H1 (cell line): ENCODE results near the gene NR1I3. TPM values are rescaled to one million over a fixed set of nuclear protein-coding genes. Genes with fewer than 3 reads are reported as not detected.

ENCODE experiments used
- CTCF ChIA-PET: fragments of 300-600 bp; sonication (Branson Sonifier 250); formaldehyde crosslinking; loops from one replicate; lab custom pipeline; 2021; ENCODE audit not compliant: partially characterized antibody; lab: Charles Lee
- POLR2A ChIA-PET: fragments of 300-600 bp; sonication (Branson Sonifier 250); formaldehyde crosslinking; loops from one replicate; lab custom pipeline; 2021; ENCODE audit warnings: inconsistent platforms; ENCODE audit not compliant: partially characterized antibody; lab: Charles Lee
- DNase-seq, 2 experiments: peaks; one replicate each; pipeline versions ENCODE4 v3.0.0 to v3.0.0-alpha.2; 2010 to 2022; ENCODE audit warnings: low spot score in 2 of 2, low read depth in 1 of 2, mixed read lengths in 1 of 2
- FAIRE-seq: peaks from 2 replicates; lab custom pipeline; 2011; peaks lifted over from hg19 to GRCh38; lab: Jason Lieb, UNC
- H2AFZ ChIP-seq: 2 replicates; pipeline ENCODE4 v1.8.1; 2012; ENCODE audit warnings: low read length, inconsistent platforms
- H2AK5ac ChIP-seq: 2 replicates; pipeline ENCODE4 v1.6.1; 2013; ENCODE audit warnings: low read depth, low read length
- H2BK120ac ChIP-seq: replicated peaks from 2 replicates; pipeline ENCODE3; 2013; ENCODE audit warnings: low read depth, low read length, inconsistent platforms
- H2BK12ac ChIP-seq: 2 replicates; pipeline ENCODE4 v1.6.1; 2013; ENCODE audit warnings: low read depth, low read length
- H2BK15ac ChIP-seq: 2 replicates; pipeline ENCODE4 v1.6.1; 2013; ENCODE audit warnings: low read length
- H2BK20ac ChIP-seq: 2 replicates; pipeline ENCODE4 v1.6.1; 2013; ENCODE audit warnings: low read length
- H2BK5ac ChIP-seq: 2 replicates; pipeline ENCODE4 v1.6.1; 2013; ENCODE audit warnings: low read depth, low read length
- H3K14ac ChIP-seq: 2 replicates; pipeline ENCODE4 v1.6.1; 2013; ENCODE audit warnings: inconsistent platforms; ENCODE audit not compliant: insufficient read length
- H3K18ac ChIP-seq: 2 replicates; pipeline ENCODE4 v1.6.1; 2013; ENCODE audit warnings: low read length; ENCODE audit errors: extremely low read depth
- H3K23ac ChIP-seq: 2 replicates; pipeline ENCODE4 v1.6.1; 2013; ENCODE audit warnings: inconsistent platforms; ENCODE audit not compliant: insufficient read length
- H3K23me2 ChIP-seq: 2 replicates; pipeline ENCODE4 v1.6.1; 2013; ENCODE audit warnings: low read depth, low read length
- H3K27ac ChIP-seq: 2 replicates; pipeline ENCODE4 v1.6.1; 2011; ENCODE audit warnings: low read depth, low read length, inconsistent platforms
- H3K27me3 ChIP-seq, 4 experiments: replicated peaks in 1 of 4; 1 replicate in 1 of 4; 2 replicates in 3 of 4; pipeline versions ENCODE4 v1.6.1 to v1.8.1; 2011 to 2013; ENCODE audit warnings: low read length in 3 of 4, mild to moderate bottlenecking in 3 of 4, inconsistent platforms in 2 of 4, mixed read lengths in 2 of 4, moderate library complexity in 1 of 4; ENCODE audit not compliant: control insufficient read depth in 3 of 4, insufficient read depth in 3 of 4; ENCODE audit errors: extremely low read depth in 1 of 4
- H3K36me3 ChIP-seq, 4 experiments: 2 replicates each; pipeline versions ENCODE4 v1.6.1 to v1.8.1; 2011 to 2013; ENCODE audit warnings: mild to moderate bottlenecking in 4 of 4, low read length in 3 of 4, moderate library complexity in 2 of 4, control low read depth in 1 of 4, inconsistent platforms in 1 of 4; ENCODE audit not compliant: insufficient read depth in 4 of 4, control insufficient read depth in 2 of 4
- H3K4ac ChIP-seq: replicated peaks from 2 replicates; pipeline ENCODE3; 2013; ENCODE audit warnings: low read length, low read depth, mixed read lengths, inconsistent platforms; ENCODE audit not compliant: insufficient read length
- H3K4me1 ChIP-seq, 4 experiments: replicated peaks in 1 of 4; 1 replicate in 1 of 4; 2 replicates in 3 of 4; pipeline versions ENCODE4 v1.6.1 to v1.8.1; 2011 to 2013; ENCODE audit warnings: low read length in 3 of 4, inconsistent platforms in 2 of 4, mixed read lengths in 1 of 4; ENCODE audit not compliant: insufficient read depth in 4 of 4, control insufficient read depth in 3 of 4
- H3K4me2 ChIP-seq, 2 experiments: 2 replicates each; pipeline versions ENCODE4 v1.6.1 to v1.8.1; 2011 to 2013; ENCODE audit warnings: low read depth in 2 of 2, low read length in 2 of 2, control low read depth in 1 of 2, inconsistent platforms in 1 of 2, mild to moderate bottlenecking in 1 of 2; ENCODE audit not compliant: insufficient read depth in 1 of 2
- H3K4me3 ChIP-seq, 4 experiments: fragments of 200-600, 300-600 bp in 1 of 4; sonication (generic), shearing (Covaris generic), sonication (Bioruptor Twin) in 1 of 4; 2 replicates each; pipeline versions ENCODE4 v1.5.1 to v1.8.1; 2011 to 2016; ENCODE audit warnings: low read length in 4 of 4, low read depth in 3 of 4, control low read depth in 2 of 4, inconsistent platforms in 2 of 4, mild to moderate bottlenecking in 2 of 4, mixed read lengths in 1 of 4, moderate library complexity in 1 of 4; ENCODE audit not compliant: insufficient read depth in 2 of 4; ENCODE audit errors: extremely low read depth in 1 of 4
- H3K56ac ChIP-seq: replicated peaks from 2 replicates; pipeline ENCODE3; 2013; ENCODE audit warnings: low read depth, mild to moderate bottlenecking, mixed read lengths, low read length, inconsistent platforms; ENCODE audit not compliant: insufficient read length
- H3K79me1 ChIP-seq: 2 replicates; pipeline ENCODE4 v1.6.1; 2013; ENCODE audit warnings: low read depth, low read length, control low read depth
- H3K79me2 ChIP-seq, 2 experiments: 2 replicates each; pipeline versions ENCODE4 v1.6.1 to v1.8.1; 2012 to 2013; ENCODE audit warnings: low read length in 2 of 2, mild to moderate bottlenecking in 2 of 2, inconsistent platforms in 1 of 2; ENCODE audit not compliant: insufficient read depth in 2 of 2, control insufficient read depth in 1 of 2
- H3K9ac ChIP-seq, 4 experiments: replicated peaks in 1 of 4; 1 replicate in 1 of 4; 2 replicates in 3 of 4; pipeline versions ENCODE4 v1.6.1 to v1.8.1; 2011 to 2013; ENCODE audit warnings: low read depth in 3 of 4, low read length in 3 of 4, control low read depth in 2 of 4, mild to moderate bottlenecking in 2 of 4, moderate library complexity in 2 of 4, inconsistent platforms in 1 of 4; ENCODE audit errors: extremely low read depth in 1 of 4
- H3K9me3 ChIP-seq, 2 experiments: 2 replicates each; pipeline versions ENCODE4 v1.6.1 to v1.8.1; 2012 to 2013; ENCODE audit warnings: mild to moderate bottlenecking in 2 of 2, moderate library complexity in 2 of 2, control low read depth in 1 of 2, inconsistent platforms in 1 of 2, low read depth in 1 of 2, low read length in 1 of 2, mixed read lengths in 1 of 2; ENCODE audit not compliant: insufficient read depth in 2 of 2
- H4K20me1 ChIP-seq, 2 experiments: replicated peaks in 1 of 2; 2 replicates each; pipeline versions ENCODE3 to v1.8.1; 2011 to 2013; ENCODE audit warnings: inconsistent platforms in 2 of 2, low read length in 2 of 2, mild to moderate bottlenecking in 1 of 2; ENCODE audit not compliant: insufficient read depth in 2 of 2, control insufficient read depth in 1 of 2
- H4K5ac ChIP-seq: 2 replicates; pipeline ENCODE4 v1.6.1; 2013; ENCODE audit warnings: low read length, low read depth, mixed read lengths, inconsistent platforms; ENCODE audit not compliant: insufficient read length
- H4K8ac ChIP-seq: 2 replicates; pipeline ENCODE4 v1.8.0; 2013; ENCODE audit warnings: mild to moderate bottlenecking, moderate library complexity, low read length, inconsistent platforms; ENCODE audit not compliant: insufficient read depth; ENCODE audit errors: extremely low read depth
- H4K91ac ChIP-seq: replicated peaks from 2 replicates; pipeline ENCODE3; 2013; ENCODE audit warnings: low read length, mixed read lengths, inconsistent platforms; ENCODE audit not compliant: insufficient read length
- BRCA1 ChIP-seq: IDR thresholded peaks from 2 replicates; pipeline ENCODE4 v1.6.1; 2012; ENCODE audit warnings: low read depth, low read length, improper control_type of control experiment
- TAF1 ChIP-seq: IDR thresholded peaks from 2 replicates; pipeline ENCODE4 v1.6.1; 2011; ENCODE audit warnings: mild to moderate bottlenecking, low read depth, low read length
- WGBS, 2 experiments: shearing (Covaris generic) in 1 of 2; methylation state at CpG; one replicate each; pipeline versions ENCODE4 v1.1.6 to v1.1.7; 2013 to 2015; ENCODE audit warnings: low lambda C conversion rate in 2 of 2, mixed read lengths in 2 of 2, inconsistent platforms in 1 of 2, low coverage in 1 of 2, missing lambda C conversion rate in 1 of 2; ENCODE audit not compliant: insufficient replicate concordance in 2 of 2, insufficient coverage in 1 of 2, insufficient read length in 1 of 2; ENCODE audit errors: extremely low coverage in 1 of 2, missing lambda C conversion rate in 1 of 2; 5-methylcytosine and 5-hydroxymethylcytosine counted together
- polyA plus RNA-seq, 7 experiments: library from polyadenylated mRNA; depleted of rRNA in 3 of 7; stranded (reverse) in 5 of 7; unstranded in 2 of 7; fragments of >200 nt in 5 of 7; fragments of 200-250 nt in 2 of 7; gene quantifications; 1 replicate in 5 of 7; 2 replicates in 1 of 7; 4 replicates in 1 of 7; pipeline versions ENCODE4 v1.2.1 to v1.2.3, GENCODE V29; 2011 to 2013; ENCODE audit warnings: missing spikeins in 2 of 7, mixed read lengths in 2 of 7
- total RNA-seq: library from RNA; stranded (reverse); fragmentation: NEBNext Ultra II Directional; extraction: Animal tissue kit (Norgen Biotek cat#: 25700); gene quantifications from 2 replicates; pipeline ENCODE4 v1.2.1, GENCODE V29; 2021

NR1I3 gene
- total and polyA plus RNA-seq, 2 of the 8 experiments (the other 6 are each of a cell fraction or from before 2014, with no cell fraction given), result not detected

DNA sequence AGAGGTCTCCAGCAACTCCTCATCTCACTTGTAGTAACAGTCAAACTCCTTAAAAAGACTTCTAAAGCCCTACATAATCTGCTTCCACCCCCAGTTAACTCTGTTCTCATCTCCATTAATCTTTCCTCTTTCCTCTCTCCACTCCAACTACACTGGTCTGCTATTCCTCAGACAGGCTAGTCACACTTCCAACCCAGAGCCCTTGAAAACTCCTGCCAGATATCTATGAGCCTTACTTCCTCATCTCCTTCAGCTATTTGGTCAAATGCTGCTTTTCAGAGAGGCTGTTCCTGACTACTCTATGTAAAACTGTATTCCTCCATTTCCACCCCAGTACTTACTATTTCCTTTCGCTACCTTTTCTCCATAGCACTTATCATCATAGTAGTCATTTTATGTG, 45.0 kb upstream of the NR1I3 start:
- no peak overlapping the region for H4K5ac ChIP-seq

More for the DNA sequence above, 45.0 kb upstream of the NR1I3 start:
- Histone ChIP-seq H3K27ac (no peak overlapping the region), H2AK5ac (no peak overlapping the region), H3K18ac (no peak overlapping the region), H2AFZ (no peak overlapping the region), H4K8ac (no peak overlapping the region), H3K23me2 (no peaks in the 10 kb centered on the region; the same call in 1 of the 2 replicates), H2BK15ac (no peak overlapping the region), H2BK120ac (no peak overlapping the region), H3K79me2 (no peaks in the 10 kb centered on the region), H3K79me1 (no peaks in the 10 kb centered on the region), H3K9me3 (peaks cover 0 to 3% of the 10 kb centered on the region in 2 experiments; a peak in 1 of 4 replicates), H4K20me1 (no peaks in the 10 kb centered on the region), H2BK20ac (no peak overlapping the region), H3K27me3 (no peaks in the 10 kb centered on the region; a peak in 1 of 7 replicates), H4K91ac (no peak overlapping the region), H3K23ac (no peak overlapping the region), H3K4ac (no peak overlapping the region), H2BK5ac (no peak overlapping the region), H3K4me1 (peaks cover 0 to 4% (median 0%) of the 10 kb centered on the region in 4 experiments; a peak in 2 of 7 replicates), H2BK12ac (no peak overlapping the region), H3K4me2 (no peak overlapping the region), H3K36me3 (no peaks in the 10 kb centered on the region), H3K9ac (no peak overlapping the region), H3K56ac (no peak overlapping the region), H3K14ac (no peak overlapping the region), H3K4me3 (no peak overlapping the region)
- TF ChIP-seq BRCA1 (no peak), TAF1 (no peak)
- CTCF ChIA-PET, result interaction anchor here (0.9 to 15.6 kb wide), 12 partner anchors 8 to 99 kb away, joined by 3 to 401 read pairs (median 4); partner anchors contain the start of genes APOA2 and TOMM40L
- WGBS, 2 experiments, result 100% methylated on average over 1 of the region's 1 CpG; no CpG with 5 or more reads in 1 of the 2 experiments
- DNase-seq, result no peak
- POLR2A ChIA-PET, result interaction anchor here (0.8 to 1.0 kb wide), 2 partner anchors 9 to 28 kb away, joined by 3 read pairs; no protein-coding TSS in a partner anchor
- FAIRE-seq, result no peak
